ENCODE results near the gene PDE4D.

DNA sequence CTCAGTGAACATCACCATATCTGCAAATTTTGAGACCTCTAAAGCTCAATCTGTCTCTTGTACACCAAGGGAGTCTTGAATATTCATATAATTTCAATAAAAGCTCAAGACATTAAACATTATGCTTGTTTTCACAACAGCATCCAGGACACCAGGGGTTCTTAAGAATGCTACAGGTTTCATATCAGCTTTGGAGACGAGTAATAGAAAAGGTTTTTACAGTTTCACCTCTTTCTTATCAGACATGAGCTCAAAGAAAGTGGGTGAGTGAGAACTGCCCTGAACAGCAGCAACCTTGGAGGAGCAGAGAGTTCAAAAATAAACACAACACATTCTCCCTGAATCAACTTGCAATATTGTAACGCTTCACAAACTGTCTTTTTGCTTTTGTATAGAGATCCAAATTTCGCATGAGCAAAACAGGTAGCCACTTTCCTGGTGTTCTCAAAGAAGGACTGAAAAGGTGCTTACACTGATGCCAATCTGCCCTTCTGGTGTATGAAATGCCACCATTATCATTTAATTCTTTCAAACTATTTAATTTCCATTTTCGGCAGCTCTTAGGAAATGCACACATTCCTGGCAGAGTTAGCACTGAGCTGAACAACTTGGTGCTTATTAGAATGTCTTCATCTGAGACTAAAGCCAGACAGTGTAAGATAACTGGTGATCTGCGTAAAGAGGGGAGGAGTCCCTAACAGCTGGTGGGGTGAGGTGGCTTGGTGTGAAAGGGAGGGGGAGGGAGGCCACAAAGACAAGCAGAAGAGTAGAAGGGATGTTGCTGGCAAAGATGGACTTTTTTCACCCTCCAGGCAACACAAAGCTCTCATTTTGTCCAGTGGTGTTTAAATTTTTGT lies 535.3 kb downstream of the PDE4D start:
- TF ChIP-seq POLR2A (IDR thresholded peaks at IDR 0.05) (no peak), EP300 (IDR thresholded peaks at IDR 0.05) (no peak), POLR2AphosphoS5 (IDR thresholded peaks at IDR 0.05) (no peak)
- TF ChIP-seq, protein P1, sequence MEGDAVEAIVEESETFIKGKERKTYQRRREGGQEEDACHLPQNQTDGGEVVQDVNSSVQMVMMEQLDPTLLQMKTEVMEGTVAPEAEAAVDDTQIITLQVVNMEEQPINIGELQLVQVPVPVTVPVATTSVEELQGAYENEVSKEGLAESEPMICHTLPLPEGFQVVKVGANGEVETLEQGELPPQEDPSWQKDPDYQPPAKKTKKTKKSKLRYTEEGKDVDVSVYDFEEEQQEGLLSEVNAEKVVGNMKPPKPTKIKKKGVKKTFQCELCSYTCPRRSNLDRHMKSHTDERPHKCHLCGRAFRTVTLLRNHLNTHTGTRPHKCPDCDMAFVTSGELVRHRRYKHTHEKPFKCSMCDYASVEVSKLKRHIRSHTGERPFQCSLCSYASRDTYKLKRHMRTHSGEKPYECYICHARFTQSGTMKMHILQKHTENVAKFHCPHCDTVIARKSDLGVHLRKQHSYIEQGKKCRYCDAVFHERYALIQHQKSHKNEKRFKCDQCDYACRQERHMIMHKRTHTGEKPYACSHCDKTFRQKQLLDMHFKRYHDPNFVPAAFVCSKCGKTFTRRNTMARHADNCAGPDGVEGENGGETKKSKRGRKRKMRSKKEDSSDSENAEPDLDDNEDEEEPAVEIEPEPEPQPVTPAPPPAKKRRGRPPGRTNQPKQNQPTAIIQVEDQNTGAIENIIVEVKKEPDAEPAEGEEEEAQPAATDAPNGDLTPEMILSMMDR (IDR thresholded peaks at IDR 0.05) = no peak
